Stimulated activated naive CD4-positive, alpha-beta T cell treated with Interleukin-2 at 50 U/mL for 16 hours (primary cell): ENCODE measurements around the gene GPX2.

Source experiments
- DNase-seq: peaks from one replicate; lab custom pipeline; 2025; lab: John Stamatoyannopoulos, UW

The GPX2 gene

DNA sequence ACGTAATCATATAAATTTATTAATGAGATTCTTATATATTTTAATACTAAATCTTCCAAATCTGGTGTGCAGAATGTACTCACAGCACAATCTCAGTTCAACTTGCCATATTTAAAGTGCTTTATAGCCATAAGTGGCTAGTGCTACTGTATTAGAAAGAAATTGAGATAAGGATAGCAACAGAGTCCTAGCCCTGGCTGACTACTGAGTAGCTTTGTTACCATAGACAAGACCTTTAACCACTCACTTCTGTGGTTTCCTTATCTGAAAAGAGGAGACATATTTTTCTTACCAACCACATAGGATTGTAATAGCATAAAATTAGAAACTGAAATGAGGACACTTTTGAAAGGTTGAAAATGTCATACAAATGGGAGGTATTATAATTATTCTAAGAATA, 30.3 kb downstream of the GPX2 start:
- DNase-seq = no peak

GRCh38 chr14:64910847-64911495, 31.6 kb downstream of the GPX2 start:
- no peak for DNase-seq

GRCh38 chr14:64906022-64906421, 36.5 kb downstream of the GPX2 start:
- no peak for DNase-seq

DNA sequence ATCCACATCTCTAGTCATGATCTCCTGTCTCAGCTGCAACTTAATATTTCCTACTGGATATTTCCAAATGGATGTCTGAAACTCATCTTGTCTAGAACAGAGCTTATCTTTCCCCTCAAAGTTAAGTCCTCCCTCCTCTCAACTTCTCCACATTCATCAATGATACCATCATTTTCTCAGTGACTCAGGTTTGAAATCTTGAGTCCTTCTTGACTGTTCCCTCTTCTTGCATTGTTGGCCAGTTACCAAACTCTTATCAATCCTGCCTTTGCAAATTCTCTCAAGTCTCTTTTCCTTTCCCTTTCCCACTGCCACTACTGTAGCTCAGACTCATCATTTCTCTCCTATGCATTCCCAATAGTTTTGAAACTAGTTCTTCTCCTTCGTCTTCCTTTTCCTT, 42.6 kb downstream of the GPX2 start:
- DNase-seq = no peak

GRCh38 chr14:64891839-64892375, 50.6 kb downstream of the GPX2 start:
- no peak for DNase-seq

DNA sequence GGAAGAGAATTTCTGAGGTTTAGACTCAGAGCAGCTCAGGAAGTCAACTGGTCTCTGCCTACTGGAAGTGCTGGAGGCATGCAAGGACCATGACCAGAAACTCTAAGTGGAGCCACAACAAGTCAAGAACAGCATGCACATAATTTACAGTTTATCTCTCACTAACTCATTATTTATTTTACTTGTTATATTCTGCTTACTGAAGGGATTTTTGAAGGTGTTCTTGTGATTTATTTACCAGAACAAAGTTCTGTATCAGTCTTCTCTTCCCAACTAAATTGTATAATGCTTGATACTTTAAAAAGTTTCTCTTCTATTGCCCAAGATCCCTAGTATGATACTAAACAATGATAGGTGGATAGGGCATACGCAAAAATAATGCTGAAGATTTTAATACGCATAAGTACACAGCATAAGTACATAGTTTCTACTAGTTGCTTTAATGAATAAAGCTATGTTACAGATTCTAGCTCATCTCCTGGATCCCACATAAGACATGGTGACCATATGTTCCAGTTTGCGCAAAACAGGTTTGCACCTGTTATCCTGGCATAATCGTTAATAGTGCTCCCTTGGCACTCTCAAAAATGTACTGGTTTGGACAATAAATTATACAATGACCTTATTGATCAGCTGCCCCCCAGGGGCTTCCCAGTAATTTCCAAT, 51.2 kb downstream of the GPX2 start:
- no peak for DNase-seq

DNA sequence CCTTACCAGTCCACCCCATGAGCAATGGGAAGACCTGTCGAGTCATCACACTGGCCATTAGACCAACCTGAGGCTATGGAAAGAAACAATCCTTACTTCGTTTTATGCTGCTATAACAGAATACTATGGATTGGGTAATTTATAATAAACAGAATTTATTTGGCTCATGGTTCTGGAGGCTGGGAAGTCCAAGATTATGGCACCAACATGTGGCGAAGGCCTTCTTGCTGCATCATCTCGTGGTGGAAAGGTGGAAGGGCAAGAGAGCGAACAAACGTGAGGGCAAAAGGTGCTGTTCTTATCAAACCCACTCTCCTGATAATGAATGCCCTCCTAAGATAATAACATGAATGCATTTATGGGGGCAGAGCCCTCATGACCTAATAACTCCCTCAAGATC, 53.2 kb downstream of the GPX2 start:
- no peak for DNase-seq
